HL-60 (cell line): Measurements from ENCODE around the gene TRIM40.
A peak's percentile ranks its signal among the peaks of the same experiment; 100 is the strongest.

Experiments used
- DNase-seq, 2 experiments: peaks; one replicate each; pipeline ENCODE4 v3.0.0-alpha.2; 2010 to 2020; ENCODE audit warnings: low read depth in 1 of 2, low spot score in 1 of 2
- H3K27ac ChIP-seq: fragments of 250-450 bp; sonication (Bioruptor Pico); replicated peaks from 2 replicates; pipeline ENCODE4 v1.5.1; 2020; ENCODE audit warnings: mild to moderate bottlenecking, moderate library complexity
- H3K27me3 ChIP-seq: fragments of 250-450 bp; sonication (Bioruptor Pico); 2 replicates; pipeline ENCODE4 v1.5.1; 2021; ENCODE audit warnings: mild to moderate bottlenecking, moderate library complexity; ENCODE audit not compliant: insufficient read depth, poor library complexity, severe bottlenecking
- H3K4me3 ChIP-seq: replicated peaks from 2 replicates; pipeline ENCODE4 v1.5.1; 2011; ENCODE audit warnings: mild to moderate bottlenecking, control low read depth, low read length; ENCODE audit not compliant: insufficient read depth
- CTCF ChIP-seq: IDR thresholded peaks from one replicate; pipeline ENCODE4 v1.5.1; 2011; ENCODE audit warnings: low read length, control low read depth, inconsistent platforms; ENCODE audit not compliant: insufficient read depth
- GABPA ChIP-seq: IDR thresholded peaks from 2 replicates; pipeline ENCODE4 v1.6.1; 2012; ENCODE audit warnings: low read depth
- POLR2AphosphoS5 ChIP-seq: IDR thresholded peaks from 2 replicates; pipeline ENCODE4 v1.6.1; 2012; ENCODE audit warnings: low read depth
- REST ChIP-seq: IDR thresholded peaks from 2 replicates; pipeline ENCODE4 v1.6.1; 2012; ENCODE audit warnings: low read depth; ENCODE audit not compliant: insufficient replicate concordance
- SPI1 ChIP-seq: IDR thresholded peaks from 2 replicates; pipeline ENCODE4 v1.6.1; 2012; ENCODE audit warnings: low read depth, mild to moderate bottlenecking, borderline replicate concordance

The TRIM40 gene

GRCh38 chr6:30145818-30146217 lies 9.9 kb downstream of the TRIM40 start:
- no peak for DNase-seq
- H3K27ac ChIP-seq, result no peak overlapping the region
- H3K4me3 ChIP-seq, result no peak overlapping the region
- peaks cover 6% of the 10 kb centered on the region for H3K27me3 ChIP-seq
- TF ChIP-seq SPI1 (no peak), CTCF (no peak), REST (no peak), POLR2AphosphoS5 (no peak), GABPA (no peak)

- no peak overlapping the region for H3K4me3 ChIP-seq
- H3K27me3 ChIP-seq, result peaks cover 6% of the 10 kb centered on the region
- no peak overlapping the region for H3K27ac ChIP-seq
- TF ChIP-seq SPI1, result no peak
- no peak for TF ChIP-seq CTCF
- TF ChIP-seq GABPA, result no peak
- TF ChIP-seq REST, result no peak
- TF ChIP-seq POLR2AphosphoS5, result no peak
- no peak for DNase-seq
These were observed 11.2 kb downstream of the TRIM40 start for GRCh38 chr6:30147096-30147495.

- H3K27me3 ChIP-seq, result peaks cover 3% of the 10 kb centered on the region
- TF ChIP-seq CTCF, result no peak
- H3K27ac ChIP-seq, result no peak overlapping the region
- DNase-seq, result no peak
- H3K4me3 ChIP-seq, result no peak overlapping the region
These were observed 13.3 kb downstream of the TRIM40 start for GRCh38 chr6:30149234-30149633.

- no peak for DNase-seq
- H3K4me3 ChIP-seq, result no peak overlapping the region
- TF ChIP-seq CTCF (no peak), SPI1 (peak; percentile 46)
- H3K27me3 ChIP-seq, result peaks cover 3% of the 10 kb centered on the region
- H3K27ac ChIP-seq, result no peak overlapping the region
These were observed 14.1 kb downstream of the TRIM40 start for GRCh38 chr6:30149858-30150550.
